ENCODE measurements around the gene TAF5.
"Not testable (repeated sequence)": the region's sequence is repeated elsewhere in the genome, so short reads cannot be mapped to it uniquely, and the experiment has no call there.

TAF5 gene

DNA sequence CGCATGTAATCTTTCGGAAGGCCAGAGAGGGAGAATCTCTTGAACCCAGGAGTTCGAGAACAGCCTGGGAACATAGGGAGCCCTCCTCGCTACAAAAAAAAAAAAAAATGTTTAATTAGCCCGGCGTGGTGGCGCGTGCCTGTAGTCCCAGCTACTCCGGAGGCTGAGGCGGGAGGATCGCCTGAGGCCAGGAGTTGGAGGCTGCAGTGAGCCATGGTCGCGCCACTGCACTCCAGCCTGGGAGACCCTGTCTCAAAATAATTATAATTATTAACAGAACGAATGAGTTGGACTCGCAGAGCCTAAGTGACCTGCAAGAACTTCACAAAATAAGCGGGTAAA, 17.6 kb upstream of the TAF5 start:
- DNase-seq (ENCODE audit: low read depth), result no peak
- peak overlapping the region; percentile 79 for H3K4me3 ChIP-seq (ENCODE audit: low read depth, low read length)
- TF ChIP-seq MYC (IDR thresholded peaks at IDR 0.05; ENCODE audit: low read depth, low read length) (no peak), POLR2A (IDR thresholded peaks at IDR 0.05; ENCODE audit: extremely low read depth, insufficient read length) (no peak)
- TF ChIP-seq, protein P1, sequence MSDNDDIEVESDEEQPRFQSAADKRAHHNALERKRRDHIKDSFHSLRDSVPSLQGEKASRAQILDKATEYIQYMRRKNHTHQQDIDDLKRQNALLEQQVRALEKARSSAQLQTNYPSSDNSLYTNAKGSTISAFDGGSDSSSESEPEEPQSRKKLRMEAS (IDR thresholded peaks at IDR 0.05; ENCODE audit: low read depth, low read length), result no peak

DNA sequence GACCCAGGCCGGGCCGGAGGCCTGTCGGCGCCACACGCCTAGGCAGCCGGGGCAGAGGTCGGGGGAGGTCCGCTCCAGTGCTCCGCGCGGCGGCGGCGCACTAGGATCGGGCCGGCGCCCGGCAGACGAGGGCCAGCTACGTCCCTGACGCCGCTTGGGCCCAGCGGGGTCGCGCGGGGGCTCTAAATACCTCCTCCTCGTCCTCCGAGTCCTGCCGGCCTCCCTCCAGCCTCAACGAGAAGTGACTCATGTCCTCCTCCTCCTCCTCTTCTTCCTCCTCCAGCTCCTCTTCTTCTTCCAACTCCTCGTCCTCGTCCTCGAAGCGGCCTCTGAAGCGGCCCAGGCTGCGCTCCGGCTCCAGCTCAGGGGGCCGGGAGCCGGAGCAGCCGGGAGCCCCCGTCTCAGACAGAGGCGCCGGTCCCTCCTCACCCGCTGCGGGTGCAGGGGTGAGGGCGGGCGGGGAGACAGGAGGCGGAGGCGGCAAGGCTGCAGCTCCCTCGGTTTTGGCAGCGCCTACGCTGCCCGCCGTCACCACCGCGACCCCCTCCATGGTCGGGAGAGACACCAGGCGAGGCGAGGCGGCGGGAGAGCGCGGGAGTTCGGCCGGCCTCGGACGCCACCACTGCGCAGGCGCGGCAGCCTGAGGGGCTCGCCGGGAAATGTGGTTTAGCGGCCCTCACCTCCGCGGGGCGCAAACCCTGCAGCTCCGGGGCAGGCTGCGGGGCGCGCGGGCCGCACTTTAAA, 17.1 kb upstream of the TAF5 start, which contains the start of gene PCGF6:
TSS of gene PCGF6 (minus strand) at position 624 of the 744 bp plus-strand sequence. CDS start at position 550, 74 bp downstream.
- H3K4me3 ChIP-seq (ENCODE audit: low read depth, low read length), result peak within 1 kb of the TSS; percentile 79
- DNase-seq (ENCODE audit: low read depth), result peak; percentile 95
- no peak for TF ChIP-seq CTCF (IDR thresholded peaks at IDR 0.05; ENCODE audit: low read depth, low read length)
- peak; percentile 54 for TF ChIP-seq POLR2A (IDR thresholded peaks at IDR 0.05; ENCODE audit: extremely low read depth, insufficient read length)
- TF ChIP-seq, protein P1 (IDR thresholded peaks at IDR 0.05; ENCODE audit: low read depth, low read length), result peak; percentile 21; the same call in 1 of the 2 replicates

- DNase-seq (ENCODE audit: low read depth), result peak; percentile 28
- TF ChIP-seq POLR2A (IDR thresholded peaks at IDR 0.05; ENCODE audit: extremely low read depth, insufficient read length) (no peak), MYC (IDR thresholded peaks at IDR 0.05; ENCODE audit: low read depth, low read length) (no peak), CTCF (IDR thresholded peaks at IDR 0.05; ENCODE audit: low read depth, low read length) (no peak)
- TF ChIP-seq, protein P1 (IDR thresholded peaks at IDR 0.05; ENCODE audit: low read depth, low read length), result no peak
- H3K4me3 ChIP-seq (ENCODE audit: low read depth, low read length), result no peak overlapping the region
These were observed 14.5 kb upstream of the TAF5 start for GRCh38 chr10:103353281-103353680.

GRCh38 chr10:103354567-103354966, 13.2 kb upstream of the TAF5 start:
- not testable (repeated sequence) for H3K4me3 ChIP-seq (ENCODE audit: low read depth, low read length); DNase-seq (ENCODE audit: low read depth)

- no peak overlapping the region for H3K4me3 ChIP-seq (ENCODE audit: low read depth, low read length)
- TF ChIP-seq POLR2A (IDR thresholded peaks at IDR 0.05; ENCODE audit: extremely low read depth, insufficient read length) (no peak), MYC (IDR thresholded peaks at IDR 0.05; ENCODE audit: low read depth, low read length) (no peak), CTCF (IDR thresholded peaks at IDR 0.05; ENCODE audit: low read depth, low read length) (no peak)
- TF ChIP-seq, protein P1 (IDR thresholded peaks at IDR 0.05; ENCODE audit: low read depth, low read length), result no peak
- DNase-seq (ENCODE audit: low read depth), result no peak
These were observed 11.7 kb upstream of the TAF5 start for GRCh38 chr10:103355906-103356599.

DNA sequence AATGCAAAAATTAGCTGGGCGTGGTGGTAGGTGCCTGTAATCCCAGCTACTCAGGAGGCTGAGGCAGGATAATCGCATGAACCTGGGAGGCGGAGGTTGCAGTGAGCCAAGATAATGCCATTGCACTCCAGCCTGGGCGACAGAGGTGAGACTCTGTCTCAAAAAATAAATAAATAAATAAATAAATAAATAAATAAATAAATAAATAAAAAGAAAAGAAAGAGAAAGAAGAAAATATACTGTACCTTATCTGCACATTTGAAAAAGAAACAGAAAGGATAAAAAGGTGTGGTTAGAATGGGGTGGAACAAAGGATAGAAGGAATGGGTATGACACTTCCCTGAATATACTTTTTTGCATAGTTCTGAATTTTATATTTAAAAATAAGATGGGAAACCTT, 8.3 kb upstream of the TAF5 start:
- DNase-seq (ENCODE audit: low read depth); H3K4me3 ChIP-seq (ENCODE audit: low read depth, low read length): not testable (repeated sequence)

- not testable (repeated sequence) for H3K4me3 ChIP-seq (ENCODE audit: low read depth, low read length); DNase-seq (ENCODE audit: low read depth)
These were observed 7.0 kb upstream of the TAF5 start for GRCh38 chr10:103360791-103361190.

- no peak for DNase-seq (ENCODE audit: low read depth)
- H3K4me3 ChIP-seq (ENCODE audit: low read depth, low read length), result peak overlapping the region; percentile 72
- TF ChIP-seq MYC (IDR thresholded peaks at IDR 0.05; ENCODE audit: low read depth, low read length) (no peak), POLR2A (IDR thresholded peaks at IDR 0.05; ENCODE audit: extremely low read depth, insufficient read length) (no peak), CTCF (IDR thresholded peaks at IDR 0.05; ENCODE audit: low read depth, low read length) (no peak)
- TF ChIP-seq, protein P1 (IDR thresholded peaks at IDR 0.05; ENCODE audit: low read depth, low read length), result no peak
These were observed 396 bp upstream of the TAF5 start for GRCh38 chr10:103367379-103367781.

All from NB4 (cell line).